ENCODE results near the gene CASZ1.

CASZ1 gene

GRCh38 chr1:10724948-10725847, 71.2 kb downstream of the CASZ1 start:
- DNase-seq = no peak

GRCh38 chr1:10724511-10724910, 71.9 kb downstream of the CASZ1 start:
- DNase-seq = no peak

- no peak for DNase-seq
Observed at GRCh38 chr1:10724052-10724494, 72.4 kb downstream of the CASZ1 start.

GRCh38 chr1:10723317-10723716, 73.1 kb downstream of the CASZ1 start:
- DNase-seq = no peak

GRCh38 chr1:10722803-10723202, 73.6 kb downstream of the CASZ1 start:
- no peak for DNase-seq

GRCh38 chr1:10721381-10722321, 74.8 kb downstream of the CASZ1 start:
- DNase-seq = no peak

- DNase-seq = no peak
Observed at GRCh38 chr1:10720635-10721034, 75.8 kb downstream of the CASZ1 start.

GRCh38 chr1:10718083-10718415, 78.4 kb downstream of the CASZ1 start:
- DNase-seq = no peak

GRCh38 chr1:10717296-10718082, 79.0 kb downstream of the CASZ1 start:
- DNase-seq = no peak

GRCh38 chr1:10716840-10717239, 79.6 kb downstream of the CASZ1 start:
- no peak for DNase-seq

GRCh38 chr1:10714337-10715114, 81.9 kb downstream of the CASZ1 start:
- DNase-seq = no peak

- no peak for DNase-seq
Observed at GRCh38 chr1:10713614-10714013, 82.8 kb downstream of the CASZ1 start.

- DNase-seq = no peak
Observed at GRCh38 chr1:10712568-10713362, 83.7 kb downstream of the CASZ1 start.

- no peak for DNase-seq
Observed at GRCh38 chr1:10710489-10710888, 86.0 kb downstream of the CASZ1 start.

GRCh38 chr1:10709646-10710045, 86.8 kb downstream of the CASZ1 start:
- no peak for DNase-seq

- no peak for DNase-seq
Observed at GRCh38 chr1:10709165-10709564, 87.3 kb downstream of the CASZ1 start.

- DNase-seq = no peak
Observed at GRCh38 chr1:10708757-10709156, 87.7 kb downstream of the CASZ1 start.

GRCh38 chr1:10707208-10707607, 89.2 kb downstream of the CASZ1 start:
- DNase-seq = no peak

GRCh38 chr1:10706376-10706913, 90.0 kb downstream of the CASZ1 start:
- DNase-seq = no peak

GRCh38 chr1:10705953-10706352, 90.5 kb downstream of the CASZ1 start:
- DNase-seq = no peak

- no peak for DNase-seq
Observed at GRCh38 chr1:10704368-10704882, 92.0 kb downstream of the CASZ1 start.
